Neural progenitor cell (in vitro differentiated cells): ENCODE results near the gene VANGL2.

Experiments used
- EZH2 ChIP-seq: fragments of 200-600 bp; sonication (generic); IDR thresholded peaks from 2 replicates; pipeline ENCODE4 v1.6.1; 2017; ENCODE audit warnings: antibody characterized with exemption, mild to moderate bottlenecking, moderate library complexity
- EZH2phosphoT487 ChIP-seq: fragments of 200-600 bp; sonication (generic); IDR thresholded peaks from 2 replicates; pipeline ENCODE4 v1.6.1; 2017; ENCODE audit warnings: antibody characterized with exemption
- TF ChIP-seq, protein P1 (sequence below): fragments of 200-600 bp; sonication (generic); IDR thresholded peaks from 2 replicates; pipeline ENCODE4 v1.5.1; 2017; ENCODE audit warnings: antibody characterized with exemption, mild to moderate bottlenecking

DNA sequence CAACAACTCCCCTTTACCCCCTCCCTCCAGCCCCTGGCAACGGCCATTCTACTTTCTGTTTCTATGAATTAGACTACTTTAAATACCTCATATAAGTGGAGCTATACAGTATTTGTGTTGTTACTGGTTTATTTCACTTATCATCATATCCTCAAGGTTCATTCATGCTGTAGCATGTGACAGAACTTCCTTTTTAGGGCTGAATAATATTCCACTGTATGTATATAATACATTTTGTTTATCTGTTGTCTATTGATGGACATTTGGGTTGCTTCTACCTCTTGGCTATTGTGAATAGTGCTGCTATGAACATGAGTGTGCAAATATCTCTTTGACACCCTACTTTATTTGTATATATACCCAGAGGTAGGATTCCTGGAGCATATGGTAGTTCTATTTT lies 31.3 kb upstream of the VANGL2 start:
- TF ChIP-seq, protein P1, sequence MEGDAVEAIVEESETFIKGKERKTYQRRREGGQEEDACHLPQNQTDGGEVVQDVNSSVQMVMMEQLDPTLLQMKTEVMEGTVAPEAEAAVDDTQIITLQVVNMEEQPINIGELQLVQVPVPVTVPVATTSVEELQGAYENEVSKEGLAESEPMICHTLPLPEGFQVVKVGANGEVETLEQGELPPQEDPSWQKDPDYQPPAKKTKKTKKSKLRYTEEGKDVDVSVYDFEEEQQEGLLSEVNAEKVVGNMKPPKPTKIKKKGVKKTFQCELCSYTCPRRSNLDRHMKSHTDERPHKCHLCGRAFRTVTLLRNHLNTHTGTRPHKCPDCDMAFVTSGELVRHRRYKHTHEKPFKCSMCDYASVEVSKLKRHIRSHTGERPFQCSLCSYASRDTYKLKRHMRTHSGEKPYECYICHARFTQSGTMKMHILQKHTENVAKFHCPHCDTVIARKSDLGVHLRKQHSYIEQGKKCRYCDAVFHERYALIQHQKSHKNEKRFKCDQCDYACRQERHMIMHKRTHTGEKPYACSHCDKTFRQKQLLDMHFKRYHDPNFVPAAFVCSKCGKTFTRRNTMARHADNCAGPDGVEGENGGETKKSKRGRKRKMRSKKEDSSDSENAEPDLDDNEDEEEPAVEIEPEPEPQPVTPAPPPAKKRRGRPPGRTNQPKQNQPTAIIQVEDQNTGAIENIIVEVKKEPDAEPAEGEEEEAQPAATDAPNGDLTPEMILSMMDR: no peak
- no peak for TF ChIP-seq EZH2
- TF ChIP-seq EZH2phosphoT487: no peak
